GM18502 (cell line): Measurements from ENCODE around the gene NPL.
A peak's percentile ranks its signal among the peaks of the same experiment; 100 is the strongest.

ENCODE experiments used
- ATAC-seq: cut with Tn5 transposase; IDR thresholded peaks from one replicate; pipeline ENCODE4 v1.9.1; 2021; ENCODE audit warnings: mild to moderate bottlenecking; ENCODE audit not compliant: unreplicated experiment, poor library complexity

Gene NPL

GRCh38 chr1:182789138-182790076 lies at the start of gene NPL:
Gene NPL, plus strand, starts transcription at chr1:182789773. Its CDS starts 4,599 bp downstream, at chr1:182794372.
- ATAC-seq, result peak; percentile 96

GRCh38 chr1:182740120-182740519 lies 49.5 kb upstream of the NPL start:
- no peak for ATAC-seq

GRCh38 chr1:182742780-182743179 lies 46.8 kb upstream of the NPL start:
- ATAC-seq, result no peak

GRCh38 chr1:182752077-182752988 lies 37.2 kb upstream of the NPL start:
- no peak for ATAC-seq

GRCh38 chr1:182754087-182754486 lies 35.5 kb upstream of the NPL start:
- ATAC-seq, result no peak

GRCh38 chr1:182754543-182755314 lies 34.8 kb upstream of the NPL start:
- ATAC-seq, result no peak

GRCh38 chr1:182755632-182756031 lies 33.9 kb upstream of the NPL start:
- ATAC-seq, result no peak

- ATAC-seq, result no peak
Observed at GRCh38 chr1:182756423-182756822, 33.1 kb upstream of the NPL start.

GRCh38 chr1:182761396-182762395 lies 27.9 kb upstream of the NPL start:
- no peak for ATAC-seq

GRCh38 chr1:182762536-182762935 lies 27.0 kb upstream of the NPL start:
- no peak for ATAC-seq

GRCh38 chr1:182764029-182764727 lies 25.4 kb upstream of the NPL start:
- no peak for ATAC-seq

GRCh38 chr1:182765391-182765790 lies 24.2 kb upstream of the NPL start:
- no peak for ATAC-seq

GRCh38 chr1:182766050-182766449 lies 23.5 kb upstream of the NPL start:
- no peak for ATAC-seq

GRCh38 chr1:182766881-182767645 lies 22.5 kb upstream of the NPL start:
- no peak for ATAC-seq

- no peak for ATAC-seq
Observed at GRCh38 chr1:182768963-182769362, 20.6 kb upstream of the NPL start.

GRCh38 chr1:182770232-182770631 lies 19.3 kb upstream of the NPL start:
- no peak for ATAC-seq

- ATAC-seq, result no peak
Observed at GRCh38 chr1:182771187-182771984, 18.2 kb upstream of the NPL start.
